Mesothelial cell of epicardium (in vitro differentiated cells): ENCODE results near the gene CPEB4. TPM values are rescaled to one million over a fixed set of nuclear protein-coding genes. Genes with fewer than 3 reads are reported as not detected.
A peak's percentile ranks its signal among the peaks of the same experiment; 100 is the strongest.

ENCODE experiments used
- DNase-seq, 2 experiments: peaks; one replicate each; pipeline ENCODE4 v3.0.0; 2021; ENCODE audit warnings: low spot score in 2 of 2; ENCODE audit not compliant: unreplicated experiment in 2 of 2
- H3K27ac Mint-ChIP-seq: 2 replicates; pipeline ENCODE4 v1.8.0; 2021; ENCODE audit warnings: mixed read lengths
- H3K27me3 Mint-ChIP-seq: 2 replicates; pipeline ENCODE4 v1.8.0; 2021; ENCODE audit warnings: low read depth, mixed read lengths
- H3K36me3 Mint-ChIP-seq: 2 replicates; pipeline ENCODE4 v1.8.0; 2021; ENCODE audit warnings: mixed read lengths
- H3K4me1 Mint-ChIP-seq: 2 replicates; pipeline ENCODE4 v1.8.0; 2021; ENCODE audit warnings: mixed read lengths
- H3K4me3 Mint-ChIP-seq: 2 replicates; pipeline ENCODE4 v1.8.0; 2021; ENCODE audit warnings: mild to moderate bottlenecking, moderate library complexity, mixed read lengths
- H3K9me3 Mint-ChIP-seq: 2 replicates; pipeline ENCODE4 v1.8.0; 2021; ENCODE audit warnings: mixed read lengths
- CTCF ChIP-seq: fragments of 200-600 bp; sonication (generic); IDR thresholded peaks from one replicate; pipeline ENCODE4 v1.5.0; 2021; ENCODE audit warnings: antibody characterized with exemption; ENCODE audit not compliant: unreplicated experiment
- total RNA-seq: library from RNA; stranded (reverse); gene quantifications from 3 replicates; pipeline ENCODE4 v1.2.1, GENCODE V29; 2021

Gene CPEB4
- total RNA-seq, 1 donor from 2014 or later, result 15.3 TPM

GRCh38 chr5:173885054-173885443 lies 3.1 kb upstream of the CPEB4 start:
- no peak for DNase-seq
- no peaks in the 10 kb centered on the region for H3K36me3 Mint-ChIP-seq
- no peak for TF ChIP-seq CTCF
- H3K4me3 Mint-ChIP-seq, result no peak overlapping the region
- no peak overlapping the region for H3K27ac Mint-ChIP-seq
- H3K9me3 Mint-ChIP-seq, result no peaks in the 10 kb centered on the region
- H3K4me1 Mint-ChIP-seq, result peaks cover 16% of the 10 kb centered on the region
- H3K27me3 Mint-ChIP-seq, result peaks cover 10% of the 10 kb centered on the region

- no peaks in the 10 kb centered on the region for H3K9me3 Mint-ChIP-seq
- no peak overlapping the region for H3K27ac Mint-ChIP-seq
- no peak for TF ChIP-seq CTCF
- H3K4me3 Mint-ChIP-seq, result no peak overlapping the region
- no peak for DNase-seq
- no peaks in the 10 kb centered on the region for H3K36me3 Mint-ChIP-seq
- H3K27me3 Mint-ChIP-seq, result peaks cover 13% of the 10 kb centered on the region
- H3K4me1 Mint-ChIP-seq, result peaks cover 20% of the 10 kb centered on the region
These were observed 2.6 kb upstream of the CPEB4 start for GRCh38 chr5:173885475-173886010.

GRCh38 chr5:173886150-173886549 lies 2.0 kb upstream of the CPEB4 start:
- Mint-ChIP-seq H3K4me1 (peaks cover 24% of the 10 kb centered on the region), H3K27ac (no peak overlapping the region), H3K4me3 (no peak overlapping the region), H3K9me3 (no peaks in the 10 kb centered on the region), H3K36me3 (no peaks in the 10 kb centered on the region), H3K27me3 (peaks cover 13% of the 10 kb centered on the region)
- DNase-seq, result no peak
- no peak for TF ChIP-seq CTCF

- Mint-ChIP-seq H3K4me1 (peaks cover 35% of the 10 kb centered on the region), H3K27me3 (peaks cover 13% of the 10 kb centered on the region), H3K36me3 (no peaks in the 10 kb centered on the region), H3K9me3 (no peaks in the 10 kb centered on the region), H3K27ac (no peak overlapping the region), H3K4me3 (peak overlapping the region; percentile 94)
- TF ChIP-seq CTCF, result no peak
- no peak for DNase-seq
These were observed 453 bp downstream of the CPEB4 start for GRCh38 chr5:173888473-173889131.

- DNase-seq, result no peak
- H3K27me3 Mint-ChIP-seq, result peaks cover 13% of the 10 kb centered on the region
- TF ChIP-seq CTCF, result no peak
- H3K4me1 Mint-ChIP-seq, result peaks cover 31% of the 10 kb centered on the region
- peak overlapping the region; percentile 55 for H3K4me3 Mint-ChIP-seq
- no peaks in the 10 kb centered on the region for H3K9me3 Mint-ChIP-seq
- no peaks in the 10 kb centered on the region for H3K36me3 Mint-ChIP-seq
- H3K27ac Mint-ChIP-seq, result no peak overlapping the region
These were observed 2.2 kb downstream of the CPEB4 start for GRCh38 chr5:173890195-173890991.
